ENCODE data around the gene ADIPOR2.

ADIPOR2 gene

DNA sequence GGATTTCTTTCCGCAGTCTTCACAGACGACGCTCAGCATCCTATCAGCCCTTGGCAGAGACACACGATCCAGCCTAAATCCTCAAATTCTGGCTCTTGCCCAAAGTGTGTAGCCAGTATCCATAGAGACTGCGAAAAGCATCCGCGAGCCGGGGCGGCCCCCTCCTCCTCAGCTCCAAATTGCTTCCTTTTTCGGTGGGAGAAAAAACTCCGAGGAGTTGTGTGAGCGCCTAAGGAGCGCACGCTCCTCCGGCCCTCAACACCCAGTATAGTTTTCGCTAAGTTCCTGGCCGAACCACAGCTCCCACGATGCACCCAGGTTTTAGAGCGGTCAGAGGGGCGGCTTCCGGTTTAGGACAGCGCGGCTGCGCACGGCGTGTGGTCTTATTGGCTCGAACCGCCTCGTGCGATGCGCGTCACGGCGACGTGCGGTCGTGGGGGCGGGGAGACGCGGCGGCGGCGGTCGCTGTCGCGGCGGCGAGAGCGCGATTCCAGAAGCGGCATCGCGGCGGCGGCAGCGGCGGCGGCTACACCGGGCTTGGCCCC lies at the start of gene ADIPOR2:
TSS of gene ADIPOR2 (plus strand) at position 493 of the 545 bp plus-strand sequence. CDS start 63,274 bp downstream, outside the sequence.
- peak; percentile 92 to 94 for DNase-seq

GRCh38 chr12:1642513-1642912 lies 48.4 kb upstream of the ADIPOR2 start:
- DNase-seq: no peak

- no peak for DNase-seq
These were observed 47.8 kb upstream of the ADIPOR2 start for GRCh38 chr12:1643043-1643442.

DNA sequence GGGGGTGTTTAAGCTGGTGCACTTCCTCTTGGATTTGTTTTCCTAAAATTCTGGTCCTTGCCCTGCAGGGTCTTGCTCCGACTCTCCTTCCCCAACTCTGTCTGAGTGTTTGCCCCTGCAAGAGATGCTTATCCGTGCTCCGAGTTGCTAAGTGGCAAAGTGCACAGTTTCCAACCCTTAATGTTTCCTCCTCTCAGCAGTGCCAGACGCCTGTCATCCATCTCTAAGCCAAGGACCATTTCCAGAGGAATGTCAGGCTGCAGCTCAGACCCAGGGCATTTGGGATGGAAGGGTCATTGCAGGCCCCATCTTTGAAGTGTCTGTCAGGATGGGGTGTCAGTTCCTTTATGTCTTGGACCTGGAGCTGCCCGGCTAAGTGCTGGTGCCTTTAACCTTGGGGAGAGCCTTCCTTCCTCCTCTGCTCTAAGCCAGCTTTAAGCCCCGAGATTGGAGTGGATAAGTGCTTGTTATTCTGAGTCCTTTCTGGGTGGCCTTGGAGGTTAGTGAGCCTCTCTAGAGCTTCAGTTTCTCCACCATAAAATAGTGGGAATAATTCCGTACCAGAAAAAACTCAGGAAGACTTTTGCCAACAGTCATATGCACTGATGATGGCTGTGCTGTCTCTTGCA lies 46.9 kb upstream of the ADIPOR2 start:
- DNase-seq: no peak

DNA sequence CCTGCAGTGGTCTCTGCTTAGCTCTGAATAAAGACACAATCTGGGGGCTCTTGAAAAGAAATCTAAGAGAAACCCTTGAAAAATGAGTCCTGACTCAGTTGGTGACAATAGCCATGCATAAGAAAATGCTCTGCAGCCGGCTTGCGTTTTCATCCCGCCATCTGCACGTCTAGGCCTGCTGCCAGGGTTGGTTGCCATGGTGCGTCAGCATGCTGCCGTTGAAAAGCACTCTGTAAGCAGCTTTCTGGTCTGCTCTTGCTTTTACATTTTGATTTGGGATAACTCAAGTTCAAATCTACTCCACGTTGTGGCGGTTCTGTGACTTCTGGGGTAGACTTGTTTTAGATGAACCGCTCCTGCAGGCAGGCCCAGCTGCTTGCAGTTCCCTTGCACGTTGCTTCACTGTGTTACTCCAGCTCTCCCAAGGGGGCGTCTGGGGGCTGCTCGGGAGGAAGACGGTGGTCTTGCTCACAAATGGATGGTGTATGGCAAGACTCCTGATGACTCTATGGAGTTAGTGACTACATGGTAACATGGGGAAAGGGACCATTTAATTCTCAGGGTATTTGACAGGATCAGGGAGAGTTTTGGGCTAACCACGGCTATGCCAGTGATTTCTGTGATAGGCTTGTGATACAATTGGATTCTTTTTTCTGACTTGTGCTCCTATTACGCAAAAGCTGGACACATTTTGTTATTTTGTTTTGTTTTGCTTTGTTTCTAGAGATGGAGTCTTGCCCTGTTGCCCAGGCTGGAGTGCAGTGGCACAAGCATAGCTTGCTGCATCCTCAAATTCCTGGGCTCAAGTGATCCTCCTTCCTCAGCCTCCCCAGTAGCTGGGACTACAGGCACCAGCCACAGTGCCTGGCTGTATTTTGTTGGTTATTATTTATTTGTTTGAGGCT lies 46.1 kb upstream of the ADIPOR2 start:
- DNase-seq: no peak

DNA sequence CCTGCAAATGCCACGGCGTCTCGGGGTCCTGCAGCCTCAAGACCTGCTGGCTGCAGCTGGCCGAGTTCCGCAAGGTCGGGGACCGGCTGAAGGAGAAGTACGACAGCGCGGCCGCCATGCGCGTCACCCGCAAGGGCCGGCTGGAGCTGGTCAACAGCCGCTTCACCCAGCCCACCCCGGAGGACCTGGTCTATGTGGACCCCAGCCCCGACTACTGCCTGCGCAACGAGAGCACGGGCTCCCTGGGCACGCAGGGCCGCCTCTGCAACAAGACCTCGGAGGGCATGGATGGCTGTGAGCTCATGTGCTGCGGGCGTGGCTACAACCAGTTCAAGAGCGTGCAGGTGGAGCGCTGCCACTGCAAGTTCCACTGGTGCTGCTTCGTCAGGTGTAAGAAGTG lies 45.1 kb upstream of the ADIPOR2 start:
- no peak for DNase-seq

- DNase-seq: no peak
These were observed 44.1 kb upstream of the ADIPOR2 start for GRCh38 chr12:1646569-1647284.

- DNase-seq: no peak
These were observed 43.6 kb upstream of the ADIPOR2 start for GRCh38 chr12:1647285-1647669.

DNA sequence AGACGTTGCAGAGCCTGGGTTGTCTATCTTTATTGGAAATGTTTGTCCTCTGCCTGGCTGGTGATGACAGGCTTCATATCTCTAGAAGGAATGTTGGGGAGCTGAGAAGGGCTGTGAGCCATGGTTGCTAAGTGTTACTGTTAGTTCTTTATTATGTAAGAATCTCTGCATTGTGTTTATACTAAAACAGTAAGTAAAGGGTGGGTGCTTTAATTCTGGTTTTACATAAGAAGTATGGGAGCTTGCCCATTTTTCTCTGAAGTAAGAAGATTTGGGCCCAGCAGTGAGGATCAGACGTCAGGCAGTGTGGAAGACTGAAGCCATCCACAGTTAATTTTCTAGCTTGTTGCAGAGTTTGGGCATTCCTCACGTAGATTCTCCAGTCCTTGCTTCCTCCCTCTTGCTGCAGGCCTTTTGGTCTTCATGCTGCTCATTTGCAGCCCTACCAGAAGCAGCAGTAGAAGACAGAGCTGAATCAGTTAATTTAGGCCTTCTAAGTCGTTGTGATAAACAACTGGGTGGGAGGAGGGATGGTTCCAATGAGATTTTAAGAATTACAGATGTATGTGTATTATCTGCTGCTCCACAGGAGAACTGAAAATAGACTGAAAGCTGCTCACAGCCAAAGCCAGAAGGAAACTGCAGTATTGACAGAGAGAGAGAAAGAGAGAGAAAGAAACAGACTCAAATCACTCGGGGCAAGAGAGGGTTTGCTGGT lies 40.5 kb upstream of the ADIPOR2 start:
- no peak for DNase-seq

GRCh38 chr12:1650978-1651361 lies 39.9 kb upstream of the ADIPOR2 start:
- no peak for DNase-seq

- no peak for DNase-seq
These were observed 38.9 kb upstream of the ADIPOR2 start for GRCh38 chr12:1651946-1652345.

DNA sequence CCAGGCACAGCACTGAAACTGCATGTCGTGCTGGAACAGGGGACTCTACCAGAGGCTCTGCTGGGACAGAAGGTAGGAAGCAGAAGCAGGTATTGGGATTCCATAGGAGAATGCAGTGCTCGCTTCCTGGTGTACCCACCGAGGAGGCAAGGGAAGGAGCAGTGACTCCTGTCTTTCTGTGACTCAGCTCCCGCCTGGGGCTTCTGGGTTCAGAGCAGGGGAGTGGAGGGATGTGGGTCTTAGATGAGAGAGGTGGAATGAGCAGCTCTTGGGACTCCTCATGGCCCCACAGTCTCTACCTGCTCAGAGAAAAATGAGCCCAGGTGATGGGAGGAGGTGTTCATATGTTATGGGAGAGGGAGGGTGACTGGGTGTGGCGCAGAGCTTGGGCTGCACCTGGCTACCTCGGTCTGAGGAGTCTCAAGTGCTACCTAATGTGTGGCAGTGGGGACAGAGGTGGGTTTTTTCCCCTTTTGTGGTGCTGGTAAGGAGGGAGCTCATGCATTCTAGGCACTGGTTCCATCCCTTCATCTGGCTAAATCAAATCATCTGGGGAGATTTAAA lies 35.6 kb upstream of the ADIPOR2 start:
- no peak for DNase-seq

GRCh38 chr12:1656902-1657301 lies 34.0 kb upstream of the ADIPOR2 start:
- no peak for DNase-seq

DNA sequence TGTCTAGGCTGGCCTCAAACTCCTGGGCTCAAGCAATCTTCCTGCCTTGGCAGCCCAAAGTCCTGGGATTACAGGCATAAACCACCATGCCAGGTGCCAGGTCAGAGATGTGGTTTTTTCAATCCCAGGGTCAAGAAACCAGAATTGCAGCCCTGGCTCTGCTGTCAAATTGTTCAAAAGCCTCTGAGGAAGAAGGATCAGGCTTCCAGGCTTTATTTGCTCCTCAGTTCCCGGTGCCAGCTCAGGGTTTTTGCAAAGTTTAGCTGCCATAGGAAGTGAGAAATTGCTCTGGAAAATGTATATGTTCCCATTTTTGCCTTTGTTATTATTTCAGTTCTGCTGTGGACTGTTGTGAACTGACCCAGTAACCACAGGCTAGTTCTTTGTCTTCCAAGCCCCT lies 33.2 kb upstream of the ADIPOR2 start:
- DNase-seq: no peak

GRCh38 chr12:1660304-1661187 lies 30.3 kb upstream of the ADIPOR2 start:
- peak; percentile 29 to 82 for DNase-seq

- DNase-seq: peak; percentile 74 to 77
These were observed 29.1 kb upstream of the ADIPOR2 start for GRCh38 chr12:1661553-1662335.

- peak in 1 of 2 experiments; percentile 23 for DNase-seq
These were observed 28.0 kb upstream of the ADIPOR2 start for GRCh38 chr12:1662761-1663439.

DNA sequence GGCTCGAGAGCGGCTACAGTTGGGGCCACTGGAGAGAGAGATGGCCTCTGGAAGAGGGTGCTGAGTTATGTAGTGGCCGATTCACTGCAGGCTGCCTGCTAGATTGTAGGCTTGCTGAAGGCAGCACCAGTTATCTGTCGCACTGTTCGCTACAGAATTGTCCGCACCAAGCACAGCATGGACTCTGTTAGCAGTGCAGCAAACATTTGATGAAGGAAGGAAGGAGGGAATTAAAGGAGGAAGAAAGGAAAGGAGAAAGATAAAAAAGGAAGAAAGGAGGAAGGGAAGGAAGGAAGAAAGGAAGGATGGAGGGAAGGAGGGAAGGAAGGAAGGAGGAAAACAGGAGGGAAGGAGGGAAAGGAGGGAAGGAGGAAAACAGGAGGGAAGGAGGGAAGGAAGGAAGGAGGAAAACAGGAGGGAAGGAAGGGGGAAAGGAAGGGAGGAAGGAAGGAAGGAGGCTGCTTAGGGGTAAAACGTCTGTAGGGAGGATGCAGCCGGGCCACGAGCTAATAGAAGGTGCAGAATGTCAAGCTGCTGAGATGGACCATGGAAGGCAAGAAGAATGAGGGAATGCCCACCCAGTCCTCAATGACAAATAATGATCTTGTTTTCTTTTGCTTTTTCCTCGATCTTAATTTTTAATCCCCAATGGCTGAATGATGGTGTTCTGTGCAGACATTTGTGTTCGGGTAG lies 27.3 kb upstream of the ADIPOR2 start:
- no peak for DNase-seq

- DNase-seq: no peak
These were observed 25.5 kb upstream of the ADIPOR2 start for GRCh38 chr12:1665366-1665765.

All from stimulated activated CD4-positive, alpha-beta T cell treated with anti-CD3 and anti-CD28 coated beads, Interleukin-4, amount 100 ng/mL, for 4 hours (primary cell).